K562 (cell line): ENCODE measurements around the gene TUBG2. TPM values are rescaled to one million over a fixed set of nuclear protein-coding genes. Genes with fewer than 3 reads are reported as not detected.

ENCODE experiments used
- BRD4 ChIP-seq: fragments of 200-600 bp; sonication (generic); IDR thresholded peaks from 2 replicates; pipeline ENCODE4 v1.6.1; 2017; ENCODE audit warnings: inconsistent platforms
- CBX2 ChIP-seq: fragments of 200-600 bp; sonication (generic); IDR thresholded peaks from one replicate; pipeline ENCODE4 v1.6.1; 2012; ENCODE audit warnings: mild to moderate bottlenecking, low read length, inconsistent platforms; ENCODE audit not compliant: insufficient read depth, poor library complexity, severe bottlenecking
- ELF1 ChIP-seq: fragments of 200-800 bp; sonication (Bioruptor generic); IDR thresholded peaks from 2 replicates; pipeline ENCODE4 v1.6.1; 2016; ENCODE audit warnings: missing genetic modification characterization, missing compliant biosample characterization
- FOS ChIP-seq: IDR thresholded peaks from 3 replicates; pipeline ENCODE4 v1.6.1; 2011; ENCODE audit not compliant: insufficient read length; ENCODE audit errors: extremely low read depth
- FOXK2 ChIP-seq, 2 experiments: fragments of 450-650 bp; IDR thresholded peaks in 1 of 2; conservative IDR thresholded peaks in 1 of 2; 2 replicates each; pipeline ENCODE4 v1.6.1; 2016; ENCODE audit warnings: low read depth in 2 of 2, mild to moderate bottlenecking in 1 of 2
- IFI16 ChIP-seq: fragments of 250-450 bp; sonication (Bioruptor Pico); IDR thresholded peaks from 2 replicates; pipeline ENCODE4 v2.1.2; 2022; ENCODE audit warnings: mild to moderate bottlenecking, inconsistent platforms
- MXI1 ChIP-seq: IDR thresholded peaks from 2 replicates; pipeline ENCODE4 v1.6.1; 2011; ENCODE audit warnings: low read depth, mild to moderate bottlenecking, improper control_type of control experiment, low read length
- NFIC ChIP-seq: fragments of 450-650 bp; IDR thresholded peaks from 2 replicates; pipeline ENCODE4 v1.6.1; 2017; ENCODE audit warnings: mild to moderate bottlenecking, inconsistent platforms
- NR1H2 ChIP-seq: sonication (generic); formaldehyde crosslinking; IDR thresholded peaks from 2 replicates; pipeline ENCODE4 v1.4.0; 2020; ENCODE audit warnings: mild to moderate bottlenecking, missing genetic modification reagents
- NR3C1 ChIP-seq: sonication (generic); formaldehyde crosslinking; IDR thresholded peaks from 2 replicates; pipeline ENCODE4 v1.8.1; 2022; ENCODE audit warnings: missing genetic modification reagents
- PHF20 ChIP-seq: fragments of 450-650 bp; IDR thresholded peaks from 2 replicates; pipeline ENCODE4 v1.6.1; 2018; ENCODE audit not compliant: partially characterized antibody
- POLR2B ChIP-seq: fragments of 450-650 bp; IDR thresholded peaks from 2 replicates; pipeline ENCODE4 v1.6.1; 2018; ENCODE audit warnings: low read depth; ENCODE audit not compliant: partially characterized antibody
- POLR2G ChIP-seq: fragments of 200-400 bp; formaldehyde crosslinking; IDR thresholded peaks from 2 replicates; pipeline ENCODE4 v1.6.1; 2017; ENCODE audit warnings: low read depth, mild to moderate bottlenecking, antibody characterized with exemption, low read length, moderate library complexity
- PRPF4 ChIP-seq: fragments of 200-400 bp; formaldehyde crosslinking; IDR thresholded peaks from one replicate; pipeline ENCODE4 v1.6.1; 2017; ENCODE audit warnings: low read length, low read depth, mild to moderate bottlenecking; ENCODE audit not compliant: insufficient read depth, poor library complexity, severe bottlenecking
- RFX1 ChIP-seq: fragments of 450-650 bp; IDR thresholded peaks from 2 replicates; pipeline ENCODE4 v1.6.1; 2016; ENCODE audit warnings: mild to moderate bottlenecking, moderate library complexity
- RNF2 ChIP-seq: sonication (generic); IDR thresholded peaks from 2 replicates; pipeline ENCODE4 v1.6.1; 2016
- TRIM24 ChIP-seq, 2 experiments: fragments of 450-650 bp; IDR thresholded peaks; 2 replicates each; pipeline ENCODE4 v1.6.1; 2016
- ZNF79 ChIP-seq: fragments of 250-450 bp; sonication (Bioruptor Pico); IDR thresholded peaks from 2 replicates; pipeline ENCODE4 v1.4.0; 2020; ENCODE audit warnings: low read depth, mild to moderate bottlenecking, moderate library complexity
- polyA plus RNA-seq, 8 experiments: library from polyadenylated mRNA; depleted of rRNA in 4 of 8; stranded (reverse) in 5 of 8; unstranded in 3 of 8; fragments of >200 nt; fragmentation: Nextera tagmentation in 2 of 8; fragmentation: Illumina TruSeq in 1 of 8; extraction: Ambion mirVana in 2 of 8; extraction: Trizol in 1 of 8; gene quantifications; 2 replicates each; pipeline versions ENCODE4 v1.2.1 to v1.2.3, GENCODE V29; 2011 to 2014; ENCODE audit warnings: inconsistent platforms in 1 of 8, missing spikeins in 1 of 8
- total RNA-seq, 7 experiments: library from RNA; depleted of rRNA in 6 of 7; stranded (reverse); fragments of >200 nt in 6 of 7; fragmentation: Illumina TruSeq in 2 of 7; extraction: Trizol in 2 of 7; gene quantifications; 2 replicates each; pipeline versions ENCODE4 v1.2.1 to v1.2.3, GENCODE V29; 2011 to 2021; ENCODE audit warnings: low replicate concordance in 1 of 7
- TF ChIP-seq, protein P1 (sequence below): fragments of 250-450 bp; sonication (Bioruptor Pico); IDR thresholded peaks from 2 replicates; pipeline ENCODE4 v1.4.0; 2020; ENCODE audit warnings: mild to moderate bottlenecking, moderate library complexity, borderline replicate concordance
- TF ChIP-seq, protein P2 (sequence below), 2 experiments: fragments of 450-650 bp; formaldehyde crosslinking in 1 of 2; IDR thresholded peaks; 2 replicates each; pipeline versions ENCODE4 v1.4.0 to v1.6.1; 2014 to 2020; ENCODE audit warnings: mild to moderate bottlenecking in 2 of 2, borderline replicate concordance in 1 of 2, low read depth in 1 of 2

TUBG2 gene
- total and polyA plus RNA-seq, 9 of the 15 experiments (the other 6 are each of a cell fraction or from before 2014, with no cell fraction given) = 0.09 to 0.80 (median 0.24) TPM; not detected in 2

DNA sequence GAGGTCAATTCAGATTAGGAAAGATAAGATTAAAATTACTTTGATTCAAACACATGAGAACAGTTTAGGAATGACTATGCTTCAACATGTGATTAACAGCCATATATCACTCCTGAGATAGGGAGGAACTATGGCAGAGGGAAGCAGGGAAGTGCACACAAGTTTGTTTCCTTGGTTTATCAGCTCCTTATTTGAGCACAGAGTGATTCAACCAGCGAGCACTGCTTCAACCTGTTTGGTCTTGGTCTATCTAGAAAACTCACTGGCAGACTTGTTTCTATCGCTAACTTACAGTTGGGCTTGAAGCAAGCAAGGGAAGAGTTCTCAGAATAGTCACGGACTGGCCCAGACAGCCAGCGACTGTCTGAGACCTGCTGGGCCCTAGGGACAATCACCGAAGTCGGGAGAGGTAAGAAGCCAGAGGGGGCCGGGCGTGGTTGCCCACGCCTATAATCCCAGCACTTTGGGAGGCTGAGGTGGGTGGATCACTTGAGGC is 26.1 kb upstream of the TUBG2 start (continued):
- no peak for TF ChIP-seq CBX2
- no peak for TF ChIP-seq RFX1
- TF ChIP-seq POLR2B = no peak
- TF ChIP-seq NR3C1 (CRISPR knock-in tag) = no peak
- TF ChIP-seq ZNF79 (CRISPR knock-in tag) = no peak
- TF ChIP-seq PRPF4 = no peak
- peak in 1 of 2 experiments; percentile 76; a peak in 3 of 4 replicates for TF ChIP-seq TRIM24 (IDR thresholded peaks at IDR 0.05)
- no peak for TF ChIP-seq MXI1
- TF ChIP-seq, protein P1, sequence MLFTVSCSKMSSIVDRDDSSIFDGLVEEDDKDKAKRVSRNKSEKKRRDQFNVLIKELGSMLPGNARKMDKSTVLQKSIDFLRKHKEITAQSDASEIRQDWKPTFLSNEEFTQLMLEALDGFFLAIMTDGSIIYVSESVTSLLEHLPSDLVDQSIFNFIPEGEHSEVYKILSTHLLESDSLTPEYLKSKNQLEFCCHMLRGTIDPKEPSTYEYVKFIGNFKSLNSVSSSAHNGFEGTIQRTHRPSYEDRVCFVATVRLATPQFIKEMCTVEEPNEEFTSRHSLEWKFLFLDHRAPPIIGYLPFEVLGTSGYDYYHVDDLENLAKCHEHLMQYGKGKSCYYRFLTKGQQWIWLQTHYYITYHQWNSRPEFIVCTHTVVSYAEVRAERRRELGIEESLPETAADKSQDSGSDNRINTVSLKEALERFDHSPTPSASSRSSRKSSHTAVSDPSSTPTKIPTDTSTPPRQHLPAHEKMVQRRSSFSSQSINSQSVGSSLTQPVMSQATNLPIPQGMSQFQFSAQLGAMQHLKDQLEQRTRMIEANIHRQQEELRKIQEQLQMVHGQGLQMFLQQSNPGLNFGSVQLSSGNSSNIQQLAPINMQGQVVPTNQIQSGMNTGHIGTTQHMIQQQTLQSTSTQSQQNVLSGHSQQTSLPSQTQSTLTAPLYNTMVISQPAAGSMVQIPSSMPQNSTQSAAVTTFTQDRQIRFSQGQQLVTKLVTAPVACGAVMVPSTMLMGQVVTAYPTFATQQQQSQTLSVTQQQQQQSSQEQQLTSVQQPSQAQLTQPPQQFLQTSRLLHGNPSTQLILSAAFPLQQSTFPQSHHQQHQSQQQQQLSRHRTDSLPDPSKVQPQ = no peak
- peak; percentile 41 to 62; a peak in 2 of 4 replicates for TF ChIP-seq FOXK2 (conservative IDR thresholded peaks at IDR 0.05 in 1 of 2, IDR thresholded peaks at IDR 0.05 in 1 of 2; ENCODE audit: low read depth in 2 of 2)
- TF ChIP-seq FOS = no peak
- TF ChIP-seq, protein P2, sequence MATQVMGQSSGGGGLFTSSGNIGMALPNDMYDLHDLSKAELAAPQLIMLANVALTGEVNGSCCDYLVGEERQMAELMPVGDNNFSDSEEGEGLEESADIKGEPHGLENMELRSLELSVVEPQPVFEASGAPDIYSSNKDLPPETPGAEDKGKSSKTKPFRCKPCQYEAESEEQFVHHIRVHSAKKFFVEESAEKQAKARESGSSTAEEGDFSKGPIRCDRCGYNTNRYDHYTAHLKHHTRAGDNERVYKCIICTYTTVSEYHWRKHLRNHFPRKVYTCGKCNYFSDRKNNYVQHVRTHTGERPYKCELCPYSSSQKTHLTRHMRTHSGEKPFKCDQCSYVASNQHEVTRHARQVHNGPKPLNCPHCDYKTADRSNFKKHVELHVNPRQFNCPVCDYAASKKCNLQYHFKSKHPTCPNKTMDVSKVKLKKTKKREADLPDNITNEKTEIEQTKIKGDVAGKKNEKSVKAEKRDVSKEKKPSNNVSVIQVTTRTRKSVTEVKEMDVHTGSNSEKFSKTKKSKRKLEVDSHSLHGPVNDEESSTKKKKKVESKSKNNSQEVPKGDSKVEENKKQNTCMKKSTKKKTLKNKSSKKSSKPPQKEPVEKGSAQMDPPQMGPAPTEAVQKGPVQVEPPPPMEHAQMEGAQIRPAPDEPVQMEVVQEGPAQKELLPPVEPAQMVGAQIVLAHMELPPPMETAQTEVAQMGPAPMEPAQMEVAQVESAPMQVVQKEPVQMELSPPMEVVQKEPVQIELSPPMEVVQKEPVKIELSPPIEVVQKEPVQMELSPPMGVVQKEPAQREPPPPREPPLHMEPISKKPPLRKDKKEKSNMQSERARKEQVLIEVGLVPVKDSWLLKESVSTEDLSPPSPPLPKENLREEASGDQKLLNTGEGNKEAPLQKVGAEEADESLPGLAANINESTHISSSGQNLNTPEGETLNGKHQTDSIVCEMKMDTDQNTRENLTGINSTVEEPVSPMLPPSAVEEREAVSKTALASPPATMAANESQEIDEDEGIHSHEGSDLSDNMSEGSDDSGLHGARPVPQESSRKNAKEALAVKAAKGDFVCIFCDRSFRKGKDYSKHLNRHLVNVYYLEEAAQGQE (IDR thresholded peaks at IDR 0.05; ENCODE audit: borderline replicate concordance) = peak; percentile 97
- TF ChIP-seq, protein P2 (CRISPR knock-in tag; IDR thresholded peaks at IDR 0.05; ENCODE audit: low read depth) = no peak
- no peak for TF ChIP-seq BRD4
- TF ChIP-seq IFI16 (CRISPR knock-in tag) = no peak
- no peak for TF ChIP-seq POLR2G
- TF ChIP-seq NR1H2 (CRISPR knock-in tag) = no peak
- no peak for TF ChIP-seq PHF20
- TF ChIP-seq RNF2 = no peak; the same call in 1 of the 2 replicates
- peak; percentile 73 for TF ChIP-seq NFIC
- no peak for TF ChIP-seq ELF1 (tag)
